Neural progenitor cell (in vitro differentiated cells): ENCODE measurements around the gene FHOD1.

ENCODE experiments used
- CTCF ChIP-seq: fragments of 200-600 bp; sonication (generic); IDR thresholded peaks from 2 replicates; pipeline ENCODE4 v1.5.1; 2017; ENCODE audit warnings: antibody characterized with exemption, mild to moderate bottlenecking
- EZH2phosphoT487 ChIP-seq: fragments of 200-600 bp; sonication (generic); IDR thresholded peaks from 2 replicates; pipeline ENCODE4 v1.6.1; 2017; ENCODE audit warnings: antibody characterized with exemption

- no peak for TF ChIP-seq CTCF
- TF ChIP-seq EZH2phosphoT487, result no peak
Observed at GRCh38 chr16:67291461-67291860, 44.2 kb upstream of the FHOD1 start.
